OCI-LY1 (cell line): ENCODE results near the gene SEMA4F.

Experiments used
- EZH2 ChIP-seq: fragments of 200-600 bp; sonication (generic), shearing (Covaris generic); IDR thresholded peaks from 2 replicates; pipeline ENCODE4 v1.8.0; 2017; ENCODE audit warnings: borderline replicate concordance, mixed run types, mild to moderate bottlenecking, antibody characterized with exemption, low read length, moderate library complexity, mixed read lengths
- TF ChIP-seq, protein P1 (sequence below): fragments of 200-600 bp; sonication (generic), shearing (Covaris generic); IDR thresholded peaks from 2 replicates; pipeline ENCODE4 v1.5.1; 2017; ENCODE audit warnings: mild to moderate bottlenecking, antibody characterized with exemption, low read length, moderate library complexity, mixed read lengths

DNA sequence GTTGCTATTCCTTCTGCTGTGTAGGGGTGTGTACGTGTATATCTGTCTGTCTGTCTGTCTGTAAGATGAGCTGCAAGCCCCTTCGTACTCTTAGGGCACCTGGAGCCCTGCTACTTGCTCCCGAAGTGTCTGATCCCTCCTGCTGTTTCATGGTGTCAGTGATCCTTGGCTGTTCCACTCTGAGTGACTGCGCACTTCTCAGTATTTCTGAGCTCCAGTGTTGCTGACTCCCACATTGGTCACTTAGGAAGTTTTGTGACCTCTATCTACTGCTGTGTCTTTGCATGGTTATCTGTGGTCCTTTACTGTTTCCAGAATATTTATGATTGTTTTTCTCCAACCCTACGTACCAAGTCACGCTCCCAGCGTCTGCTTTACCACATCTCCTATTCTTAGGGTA, 16.2 kb downstream of the SEMA4F start:
- TF ChIP-seq, protein P1, sequence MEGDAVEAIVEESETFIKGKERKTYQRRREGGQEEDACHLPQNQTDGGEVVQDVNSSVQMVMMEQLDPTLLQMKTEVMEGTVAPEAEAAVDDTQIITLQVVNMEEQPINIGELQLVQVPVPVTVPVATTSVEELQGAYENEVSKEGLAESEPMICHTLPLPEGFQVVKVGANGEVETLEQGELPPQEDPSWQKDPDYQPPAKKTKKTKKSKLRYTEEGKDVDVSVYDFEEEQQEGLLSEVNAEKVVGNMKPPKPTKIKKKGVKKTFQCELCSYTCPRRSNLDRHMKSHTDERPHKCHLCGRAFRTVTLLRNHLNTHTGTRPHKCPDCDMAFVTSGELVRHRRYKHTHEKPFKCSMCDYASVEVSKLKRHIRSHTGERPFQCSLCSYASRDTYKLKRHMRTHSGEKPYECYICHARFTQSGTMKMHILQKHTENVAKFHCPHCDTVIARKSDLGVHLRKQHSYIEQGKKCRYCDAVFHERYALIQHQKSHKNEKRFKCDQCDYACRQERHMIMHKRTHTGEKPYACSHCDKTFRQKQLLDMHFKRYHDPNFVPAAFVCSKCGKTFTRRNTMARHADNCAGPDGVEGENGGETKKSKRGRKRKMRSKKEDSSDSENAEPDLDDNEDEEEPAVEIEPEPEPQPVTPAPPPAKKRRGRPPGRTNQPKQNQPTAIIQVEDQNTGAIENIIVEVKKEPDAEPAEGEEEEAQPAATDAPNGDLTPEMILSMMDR = no peak
- no peak for TF ChIP-seq EZH2
